Measurements from ENCODE around the gene ENTPD2.

Gene ENTPD2

DNA sequence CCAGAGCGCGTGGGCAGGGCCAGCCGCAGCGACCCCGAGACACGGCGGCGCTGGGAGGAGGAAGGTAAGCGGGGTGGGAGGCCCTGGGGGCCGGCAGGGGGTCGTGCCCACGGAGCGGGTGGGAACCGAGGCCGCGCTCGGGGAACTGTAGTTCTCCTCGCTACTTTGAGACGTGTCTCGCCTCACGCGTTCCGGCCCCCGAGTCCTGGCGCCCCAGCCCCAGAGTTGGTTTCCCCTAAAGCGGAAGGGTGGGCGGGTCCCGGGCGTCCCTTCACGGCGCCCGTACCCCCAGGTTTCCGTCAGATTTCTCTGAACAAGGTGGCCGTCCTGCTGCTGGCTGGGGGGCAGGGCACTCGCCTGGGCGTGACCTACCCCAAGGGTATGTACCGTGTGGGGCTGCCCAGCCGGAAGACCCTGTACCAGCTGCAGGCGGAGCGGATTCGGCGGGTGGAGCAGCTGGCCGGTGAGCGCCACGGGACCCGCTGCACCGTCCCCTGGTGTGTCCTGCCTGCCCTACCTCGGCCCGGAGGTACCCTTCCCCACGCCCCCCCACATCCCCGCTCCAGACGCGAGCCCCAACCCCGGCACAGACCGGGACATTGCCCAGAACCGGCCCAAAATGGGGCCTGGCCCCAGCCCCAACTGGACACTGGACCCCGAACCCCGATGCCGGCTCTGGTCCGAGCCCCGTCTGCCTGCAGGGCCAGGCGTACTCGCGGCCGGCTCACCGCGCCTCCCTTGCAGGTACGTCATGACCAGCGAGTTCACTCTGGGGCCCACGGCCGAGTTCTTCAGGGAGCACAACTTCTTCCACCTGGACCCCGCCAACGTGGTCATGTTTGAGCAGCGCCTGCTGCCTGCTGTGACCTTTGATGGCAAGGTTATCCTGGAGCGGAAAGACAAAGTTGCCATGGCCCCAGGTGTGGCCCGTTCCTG is 24.2 kb upstream of the ENTPD2 start:
- peaks cover 7 to 37% of the 10 kb centered on the region in 2 donors for H3K27me3 ChIP-seq (ENCODE audit: control insufficient read depth in 1 of 2, insufficient read depth in 2 of 2, low read length in 2 of 2)
- H3K4me1 ChIP-seq (ENCODE audit: insufficient read depth, low read length): peaks cover 8% of the 10 kb centered on the region
- H3K9ac ChIP-seq (ENCODE audit: low read length): no peak overlapping the region
- H3K4me3 ChIP-seq (ENCODE audit: low read depth in 1 of 2, low read length in 2 of 2): peak overlapping the region; percentile 38 to 41
- no peaks in the 10 kb centered on the region for H3K9me3 ChIP-seq (ENCODE audit: low read length)
- H3K27ac ChIP-seq (ENCODE audit: low read depth, low read length): no peak overlapping the region
- peaks cover 6% of the 10 kb centered on the region for H3K36me3 ChIP-seq (ENCODE audit: insufficient read depth, low read length)

GRCh38 chr9:137077010-137077747 is 23.3 kb upstream of the ENTPD2 start, which contains the start of gene UAP1L1:
Gene UAP1L1 (plus strand): TSS chr9:137077517. CDS start chr9:137077533, 16 bp downstream.
- no peak within 1 kb of the TSS for H3K27ac ChIP-seq (ENCODE audit: low read depth, low read length)
- peaks cover 6% of the 10 kb centered on the region for H3K36me3 ChIP-seq (ENCODE audit: insufficient read depth, low read length)
- peak within 1 kb of the TSS; percentile 38 to 41 for H3K4me3 ChIP-seq (ENCODE audit: low read depth in 1 of 2, low read length in 2 of 2)
- H3K9ac ChIP-seq (ENCODE audit: low read length): no peak within 1 kb of the TSS
- H3K4me1 ChIP-seq (ENCODE audit: insufficient read depth, low read length): peaks cover 8% of the 10 kb centered on the region
- peaks cover 7 to 37% of the 10 kb centered on the region in 2 donors for H3K27me3 ChIP-seq (ENCODE audit: control insufficient read depth in 1 of 2, insufficient read depth in 2 of 2, low read length in 2 of 2)
- H3K9me3 ChIP-seq (ENCODE audit: low read length): no peaks in the 10 kb centered on the region

- Histone ChIP-seq H3K9me3 (ENCODE audit: low read length) (no peaks in the 10 kb centered on the region), H3K4me3 (ENCODE audit: low read depth in 1 of 2, low read length in 2 of 2) (no peak overlapping the region), H3K9ac (ENCODE audit: low read length) (no peak overlapping the region), H3K36me3 (ENCODE audit: insufficient read depth, low read length) (peaks cover 6% of the 10 kb centered on the region), H3K27ac (ENCODE audit: low read depth, low read length) (no peak overlapping the region), H3K27me3 (ENCODE audit: control insufficient read depth in 1 of 2, insufficient read depth in 2 of 2, low read length in 2 of 2) (peaks cover 7 to 37% of the 10 kb centered on the region in 2 donors), H3K4me1 (ENCODE audit: insufficient read depth, low read length) (peaks cover 8% of the 10 kb centered on the region)
Measured at GRCh38 chr9:137076636-137077009, 22.8 kb upstream of the ENTPD2 start.

DNA sequence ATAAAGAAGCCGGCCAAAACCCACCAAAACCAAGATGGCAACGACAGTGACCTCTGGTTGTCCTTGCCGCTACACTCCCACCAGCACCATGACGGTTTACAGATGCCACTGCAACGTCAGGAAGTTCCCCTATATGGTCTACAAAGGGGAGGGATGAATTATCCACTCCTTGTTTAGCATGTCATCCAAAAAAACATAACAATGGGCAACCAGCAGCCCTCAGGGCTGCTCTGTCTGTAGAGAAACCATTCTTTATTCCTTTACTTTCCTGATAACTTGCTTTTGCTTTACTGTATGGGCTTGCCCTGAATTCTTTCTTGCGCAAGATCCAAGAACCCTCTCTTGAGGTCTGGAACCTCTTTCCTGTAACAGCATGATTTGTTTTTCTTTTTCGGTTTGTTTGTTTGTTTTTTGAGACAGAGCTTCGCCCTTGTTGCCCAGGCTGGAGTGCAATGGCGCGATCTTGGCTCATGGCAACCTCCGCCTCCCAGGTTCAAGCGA is 21.5 kb upstream of the ENTPD2 start:
- Histone ChIP-seq H3K36me3 (ENCODE audit: insufficient read depth, low read length) (peaks cover 6% of the 10 kb centered on the region), H3K4me3 (ENCODE audit: low read depth in 1 of 2, low read length in 2 of 2) (no peak overlapping the region), H3K9ac (ENCODE audit: low read length) (no peak overlapping the region), H3K27me3 (ENCODE audit: control insufficient read depth in 1 of 2, insufficient read depth in 2 of 2, low read length in 2 of 2) (peaks cover 7 to 32% of the 10 kb centered on the region in 2 donors), H3K27ac (ENCODE audit: low read depth, low read length) (no peak overlapping the region), H3K4me1 (ENCODE audit: insufficient read depth, low read length) (peaks cover 8% of the 10 kb centered on the region), H3K9me3 (ENCODE audit: low read length) (no peaks in the 10 kb centered on the region)

- H3K9ac ChIP-seq (ENCODE audit: low read length): no peak overlapping the region
- H3K27me3 ChIP-seq (ENCODE audit: control insufficient read depth in 1 of 2, insufficient read depth in 2 of 2, low read length in 2 of 2): peaks cover 7 to 29% of the 10 kb centered on the region in 2 donors
- H3K36me3 ChIP-seq (ENCODE audit: insufficient read depth, low read length): peaks cover 2% of the 10 kb centered on the region
- H3K4me3 ChIP-seq (ENCODE audit: low read depth in 1 of 2, low read length in 2 of 2): no peak overlapping the region
- no peak overlapping the region for H3K27ac ChIP-seq (ENCODE audit: low read depth, low read length)
- no peaks in the 10 kb centered on the region for H3K9me3 ChIP-seq (ENCODE audit: low read length)
- peaks cover 8% of the 10 kb centered on the region for H3K4me1 ChIP-seq (ENCODE audit: insufficient read depth, low read length)
Measured at GRCh38 chr9:137074657-137075274, 20.9 kb upstream of the ENTPD2 start.

DNA sequence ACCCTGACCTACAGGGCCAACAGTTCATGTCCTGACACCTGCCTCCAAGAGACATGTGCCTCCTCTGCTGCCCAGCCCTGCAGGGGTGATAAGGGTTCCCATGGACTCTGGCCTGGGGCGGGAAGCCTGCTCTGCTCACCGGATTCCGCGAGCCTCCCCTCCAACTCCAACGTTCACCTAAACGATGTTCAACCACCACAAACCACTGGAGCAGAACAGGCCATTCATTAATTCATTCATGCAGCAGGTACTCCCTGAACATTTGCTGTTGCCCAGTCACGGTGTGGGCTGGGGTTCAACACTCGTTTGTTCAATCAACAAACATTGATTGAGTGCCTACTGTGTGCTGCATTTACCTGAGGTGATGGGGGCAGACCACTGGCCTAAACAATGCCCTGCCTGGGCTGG is 20.1 kb upstream of the ENTPD2 start:
- H3K27ac ChIP-seq (ENCODE audit: low read depth, low read length): no peak overlapping the region

DNA sequence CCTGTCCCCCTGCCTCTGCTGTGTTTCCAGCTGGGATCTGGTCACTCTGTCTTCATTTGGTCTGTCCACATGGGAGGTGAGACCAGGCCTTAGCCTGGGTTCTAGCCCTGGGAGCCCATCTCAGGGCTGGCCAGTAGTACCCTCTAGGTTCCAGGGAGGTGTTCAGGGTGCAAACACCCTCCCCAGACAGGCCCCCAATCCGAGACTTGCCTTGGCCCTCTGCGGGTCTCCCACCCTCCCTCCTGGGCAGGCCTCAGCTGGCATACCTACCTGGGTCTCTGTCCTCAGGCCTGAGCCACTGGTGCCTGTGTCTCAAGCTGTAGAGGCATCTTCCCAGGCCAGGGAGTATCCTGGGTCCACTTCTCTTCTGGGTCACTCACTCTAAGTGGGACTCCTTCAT is 17.4 kb upstream of the ENTPD2 start:
- H3K9ac ChIP-seq (ENCODE audit: low read length): no peak overlapping the region
- no peaks in the 10 kb centered on the region for H3K36me3 ChIP-seq (ENCODE audit: insufficient read depth, low read length)
- H3K4me1 ChIP-seq (ENCODE audit: insufficient read depth, low read length): no peaks in the 10 kb centered on the region
- H3K4me3 ChIP-seq (ENCODE audit: low read depth in 1 of 2, low read length in 2 of 2): no peak overlapping the region
- H3K9me3 ChIP-seq (ENCODE audit: low read length): no peaks in the 10 kb centered on the region
- H3K27me3 ChIP-seq (ENCODE audit: control insufficient read depth in 1 of 2, insufficient read depth in 2 of 2, low read length in 2 of 2): peaks cover 12 to 22% of the 10 kb centered on the region in 2 donors
- H3K27ac ChIP-seq (ENCODE audit: low read depth, low read length): no peak overlapping the region

More for the DNA sequence above, 20.1 kb upstream of the ENTPD2 start:
- H3K9ac ChIP-seq (ENCODE audit: low read length): no peak overlapping the region
- peaks cover 14 to 29% of the 10 kb centered on the region in 2 donors for H3K27me3 ChIP-seq (ENCODE audit: control insufficient read depth in 1 of 2, insufficient read depth in 2 of 2, low read length in 2 of 2)
- H3K36me3 ChIP-seq (ENCODE audit: insufficient read depth, low read length): no peaks in the 10 kb centered on the region
- no peaks in the 10 kb centered on the region for H3K9me3 ChIP-seq (ENCODE audit: low read length)
- H3K4me3 ChIP-seq (ENCODE audit: low read depth in 1 of 2, low read length in 2 of 2): no peak overlapping the region
- peaks cover 8% of the 10 kb centered on the region for H3K4me1 ChIP-seq (ENCODE audit: insufficient read depth, low read length)

DNA sequence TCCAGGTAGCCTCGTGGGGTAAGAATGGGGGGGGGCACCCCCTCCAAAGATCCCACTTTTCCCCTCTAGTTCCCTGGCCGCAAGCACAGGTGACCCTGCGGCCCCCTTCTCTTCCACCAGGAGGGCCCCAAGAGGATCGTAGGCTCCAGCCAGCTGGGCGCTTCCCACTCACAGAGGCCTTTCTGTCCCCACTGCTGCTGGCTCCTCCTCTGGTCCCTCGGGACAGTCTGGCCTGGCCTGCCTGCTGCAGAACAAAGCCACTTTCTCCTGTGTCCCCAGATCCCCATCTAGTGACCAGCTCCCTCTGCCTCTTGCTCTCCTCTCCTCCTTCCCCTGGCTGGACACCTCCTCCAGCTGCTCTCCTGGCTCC is 17.0 kb upstream of the ENTPD2 start:
- Histone ChIP-seq H3K27me3 (ENCODE audit: control insufficient read depth in 1 of 2, insufficient read depth in 2 of 2, low read length in 2 of 2) (peaks cover 12 to 26% of the 10 kb centered on the region in 2 donors), H3K9ac (ENCODE audit: low read length) (no peak overlapping the region), H3K9me3 (ENCODE audit: low read length) (no peaks in the 10 kb centered on the region), H3K27ac (ENCODE audit: low read depth, low read length) (no peak overlapping the region), H3K36me3 (ENCODE audit: insufficient read depth, low read length) (no peaks in the 10 kb centered on the region), H3K4me1 (ENCODE audit: insufficient read depth, low read length) (no peaks in the 10 kb centered on the region), H3K4me3 (ENCODE audit: low read depth in 1 of 2, low read length in 2 of 2) (no peak overlapping the region)

- peaks cover 12 to 27% of the 10 kb centered on the region in 2 donors for H3K27me3 ChIP-seq (ENCODE audit: control insufficient read depth in 1 of 2, insufficient read depth in 2 of 2, low read length in 2 of 2)
Measured at GRCh38 chr9:137070201-137070905, 16.5 kb upstream of the ENTPD2 start, which contains the start of gene SAPCD2. Gene SAPCD2 (minus strand): TSS chr9:137070557. CDS start chr9:137070460, 97 bp downstream.

GRCh38 chr9:137069508-137070091 is 15.7 kb upstream of the ENTPD2 start:
- H3K36me3 ChIP-seq (ENCODE audit: insufficient read depth, low read length): no peaks in the 10 kb centered on the region
- H3K4me3 ChIP-seq (ENCODE audit: low read depth in 1 of 2, low read length in 2 of 2): no peak overlapping the region
- peaks cover 12 to 30% of the 10 kb centered on the region in 2 donors for H3K27me3 ChIP-seq (ENCODE audit: control insufficient read depth in 1 of 2, insufficient read depth in 2 of 2, low read length in 2 of 2)
- no peak overlapping the region for H3K9ac ChIP-seq (ENCODE audit: low read length)
- no peaks in the 10 kb centered on the region for H3K9me3 ChIP-seq (ENCODE audit: low read length)
- no peaks in the 10 kb centered on the region for H3K4me1 ChIP-seq (ENCODE audit: insufficient read depth, low read length)
- H3K27ac ChIP-seq (ENCODE audit: low read depth, low read length): no peak overlapping the region

More at GRCh38 chr9:137070201-137070905, 16.5 kb upstream of the ENTPD2 start, which contains the start of gene SAPCD2:
- Histone ChIP-seq H3K4me3 (ENCODE audit: low read depth in 1 of 2, low read length in 2 of 2) (no peak within 1 kb of the TSS), H3K9me3 (ENCODE audit: low read length) (no peaks in the 10 kb centered on the region), H3K9ac (ENCODE audit: low read length) (no peak within 1 kb of the TSS), H3K27ac (ENCODE audit: low read depth, low read length) (no peak within 1 kb of the TSS), H3K36me3 (ENCODE audit: insufficient read depth, low read length) (no peaks in the 10 kb centered on the region), H3K4me1 (ENCODE audit: insufficient read depth, low read length) (no peaks in the 10 kb centered on the region)
